Inflammatory macrophage treated with lipopolysaccharide for 1 hour (primary cell): ENCODE results near the gene SMIM10L2A.
"Not testable (repeated sequence)": the region's sequence is repeated elsewhere in the genome, so short reads cannot be mapped to it uniquely, and the experiment has no call there.

Experiments used
- DNase-seq, 2 donors: peaks; one replicate each; pipeline ENCODE4 v3.0.0-alpha.2; 2020 to 2022

SMIM10L2A gene

GRCh38 chrX:135423173-135423864, 1.6 kb downstream of the SMIM10L2A start:
- DNase-seq = not testable (repeated sequence)

- DNase-seq = no peak
These were observed 2.7 kb downstream of the SMIM10L2A start for GRCh38 chrX:135424469-135424868.

- no peak for DNase-seq
These were observed 3.6 kb downstream of the SMIM10L2A start for GRCh38 chrX:135425026-135425965.

GRCh38 chrX:135429429-135429828, 7.7 kb downstream of the SMIM10L2A start:
- DNase-seq = no peak

GRCh38 chrX:135431886-135432285, 10.1 kb downstream of the SMIM10L2A start:
- DNase-seq = no peak

- no peak for DNase-seq
These were observed 10.7 kb downstream of the SMIM10L2A start for GRCh38 chrX:135432453-135432852.

GRCh38 chrX:135432881-135433521, 11.3 kb downstream of the SMIM10L2A start:
- no peak for DNase-seq

GRCh38 chrX:135433531-135434257, 11.9 kb downstream of the SMIM10L2A start:
- no peak for DNase-seq

GRCh38 chrX:135434258-135435138, 12.8 kb downstream of the SMIM10L2A start:
- no peak for DNase-seq

- DNase-seq = no peak
These were observed 13.6 kb downstream of the SMIM10L2A start for GRCh38 chrX:135435139-135435922.

- DNase-seq = no peak
These were observed 14.2 kb downstream of the SMIM10L2A start for GRCh38 chrX:135435933-135436332.

- DNase-seq = no peak
These were observed 14.7 kb downstream of the SMIM10L2A start for GRCh38 chrX:135436456-135436855.

GRCh38 chrX:135436966-135437866, 15.5 kb downstream of the SMIM10L2A start:
- no peak for DNase-seq

- DNase-seq = no peak
These were observed 16.4 kb downstream of the SMIM10L2A start for GRCh38 chrX:135437867-135438733.

- DNase-seq = no peak
These were observed 16.9 kb downstream of the SMIM10L2A start for GRCh38 chrX:135438734-135439043.

GRCh38 chrX:135449637-135450550, 28.1 kb downstream of the SMIM10L2A start:
- DNase-seq = no peak

GRCh38 chrX:135453381-135453780, 31.6 kb downstream of the SMIM10L2A start:
- DNase-seq = no peak

GRCh38 chrX:135454816-135455215, 33.1 kb downstream of the SMIM10L2A start:
- no peak for DNase-seq
